IMR-90 (cell line): ENCODE measurements around the gene FAM193A. TPM values are rescaled to one million over a fixed set of nuclear protein-coding genes. Genes with fewer than 3 reads are reported as not detected.

Source experiments
- ATAC-seq: fragments of 200-7000 bp; cut with Tn5 transposase; 2 replicates; pipeline ENCODE4 v1.9.1; 2020; ENCODE audit warnings: low read depth, mild to moderate bottlenecking, moderate library complexity
- BruUV-seq: library from RNA; stranded (reverse); fragments of 400-500 nt; replicated peaks from 2 replicates; lab custom pipeline; 2021; lab: Mats Ljungman, UMichigan
- CTCF ChIA-PET: fragments of 300-600 bp; formaldehyde crosslinking; extraction: SDS; loops from one replicate; lab custom pipeline; 2021; ENCODE audit warnings: antibody characterized with exemption; lab: Yijun Ruan, JAX
- POLR2A ChIA-PET: fragments of 300-600 bp; sonication (Branson Sonifier 250); formaldehyde crosslinking; loops from one replicate; lab custom pipeline; 2022; ENCODE audit warnings: antibody characterized with exemption; ENCODE audit not compliant: unreplicated experiment; lab: Charles Lee
- DNase-seq: peaks from one replicate; pipeline ENCODE4 v3.0.0; 2013
- H2AFZ ChIP-seq: replicated peaks from 2 replicates; pipeline ENCODE3; 2013; ENCODE audit warnings: low read length, mild to moderate bottlenecking; ENCODE audit not compliant: poor library complexity
- H2AK5ac ChIP-seq: 2 replicates; pipeline ENCODE4 v1.6.1; 2013; ENCODE audit warnings: low read depth, low read length, inconsistent platforms
- H2AK9ac ChIP-seq: replicated peaks from 2 replicates; pipeline ENCODE3; 2013; ENCODE audit warnings: mild to moderate bottlenecking, low read depth, low read length, moderate library complexity; ENCODE audit not compliant: poor library complexity
- H2BK120ac ChIP-seq: 2 replicates; pipeline ENCODE4 v1.6.1; 2013; ENCODE audit warnings: low read depth, low read length, inconsistent platforms
- H2BK15ac ChIP-seq: 3 replicates; pipeline ENCODE4 v1.6.1; 2013; ENCODE audit warnings: low read depth, low read length, inconsistent platforms
- H2BK20ac ChIP-seq: 2 replicates; pipeline ENCODE4 v1.6.1; 2013; ENCODE audit warnings: low read depth, mild to moderate bottlenecking, inconsistent platforms, low read length, moderate library complexity
- H2BK5ac ChIP-seq: 2 replicates; pipeline ENCODE4 v1.6.1; 2013; ENCODE audit warnings: mild to moderate bottlenecking, low read depth, low read length, inconsistent platforms; ENCODE audit not compliant: poor library complexity, severe bottlenecking
- H3K14ac ChIP-seq: replicated peaks from 2 replicates; pipeline ENCODE4 v1.6.1; 2013; ENCODE audit warnings: low read depth, low read length, inconsistent platforms
- H3K18ac ChIP-seq: 2 replicates; pipeline ENCODE4 v1.6.1; 2013; ENCODE audit warnings: low read depth, low read length, control low read depth
- H3K23ac ChIP-seq: 2 replicates; pipeline ENCODE4 v1.6.1; 2013; ENCODE audit warnings: low read depth, low read length, inconsistent platforms
- H3K27ac ChIP-seq: 2 replicates; pipeline ENCODE4 v1.5.1; 2013; ENCODE audit warnings: mild to moderate bottlenecking, control low read depth, low read length; ENCODE audit not compliant: insufficient read depth
- H3K27me3 ChIP-seq: 2 replicates; pipeline ENCODE4 v1.6.1; 2013; ENCODE audit warnings: low read length; ENCODE audit not compliant: control insufficient read depth, insufficient read depth
- H3K36me3 ChIP-seq: 2 replicates; pipeline ENCODE4 v1.6.1; 2013; ENCODE audit warnings: low read length, mixed read lengths; ENCODE audit not compliant: control insufficient read depth, insufficient read depth
- H3K4ac ChIP-seq: 2 replicates; pipeline ENCODE4 v1.6.1; 2013; ENCODE audit warnings: low read depth, low read length, inconsistent platforms
- H3K4me1 ChIP-seq: 2 replicates; pipeline ENCODE4 v1.6.1; 2013; ENCODE audit warnings: low read length, mixed read lengths; ENCODE audit not compliant: control insufficient read depth, insufficient read depth
- H3K4me2 ChIP-seq: 2 replicates; pipeline ENCODE4 v1.6.1; 2013; ENCODE audit warnings: low read depth, mild to moderate bottlenecking, control low read depth, low read length, moderate library complexity
- H3K4me3 ChIP-seq: 2 replicates; pipeline ENCODE4 v1.5.1; 2013; ENCODE audit warnings: low read depth, mild to moderate bottlenecking, control low read depth, low read length, moderate library complexity; ENCODE audit not compliant: insufficient read depth
- H3K56ac ChIP-seq: 2 replicates; pipeline ENCODE4 v1.6.1; 2013; ENCODE audit warnings: low read length, inconsistent platforms; ENCODE audit not compliant: insufficient read depth; ENCODE audit errors: extremely low read depth
- H3K79me1 ChIP-seq, 2 experiments: 2 replicates each; pipeline ENCODE4 v1.6.1; 2013; ENCODE audit warnings: low read length in 2 of 2, inconsistent platforms in 1 of 2, low read depth in 1 of 2
- H3K9ac ChIP-seq: 2 replicates; pipeline ENCODE4 v1.6.1; 2013; ENCODE audit warnings: low read depth, low read length, control low read depth
- H3K9me1 ChIP-seq: 2 replicates; pipeline ENCODE4 v1.6.1; 2013; ENCODE audit warnings: low read length, inconsistent platforms; ENCODE audit not compliant: insufficient read depth
- H3K9me3 ChIP-seq: 2 replicates; pipeline ENCODE4 v1.6.1; 2013; ENCODE audit warnings: low read length; ENCODE audit not compliant: control insufficient read depth, insufficient read depth
- H4K20me1 ChIP-seq: 2 replicates; pipeline ENCODE4 v1.6.1; 2013; ENCODE audit warnings: low read length, inconsistent platforms; ENCODE audit not compliant: insufficient read depth
- H4K5ac ChIP-seq: 2 replicates; pipeline ENCODE4 v1.6.1; 2013; ENCODE audit warnings: mild to moderate bottlenecking, low read depth, low read length, control low read depth
- H4K8ac ChIP-seq, 2 experiments: 2 replicates each; pipeline ENCODE4 v1.6.1; 2013; ENCODE audit warnings: low read depth in 2 of 2, low read length in 2 of 2, control low read depth in 1 of 2, inconsistent platforms in 1 of 2
- H4K91ac ChIP-seq: 2 replicates; pipeline ENCODE4 v1.6.1; 2013; ENCODE audit warnings: low read depth, low read length, inconsistent platforms; ENCODE audit not compliant: insufficient read depth
- MAFK ChIP-seq: IDR thresholded peaks from 2 replicates; pipeline ENCODE4 v1.6.1; 2012; ENCODE audit warnings: low read depth, low read length, improper control_type of control experiment
- NFE2L2 ChIP-seq: fragments of 150-350 bp; IDR thresholded peaks from 2 replicates; pipeline ENCODE4 v1.6.1; 2016; ENCODE audit warnings: low read depth, mild to moderate bottlenecking, low read length
- RAD21 ChIP-seq: IDR thresholded peaks from 2 replicates; pipeline ENCODE4 v1.6.1; 2012; ENCODE audit warnings: low read length, improper control_type of control experiment
- WGBS, 2 experiments: methylation state at CpG; one replicate each; pipeline versions ENCODE4 v1.1.5 to v1.1.7; 2013; ENCODE audit warnings: missing lambda C conversion rate in 2 of 2; ENCODE audit not compliant: insufficient read length in 1 of 2; ENCODE audit errors: extremely low coverage in 2 of 2; 5-methylcytosine and 5-hydroxymethylcytosine counted together
- dilution Hi-C: fragments of 300-500 bp; cut with HindIII; formaldehyde crosslinking; loops from one replicate; pipeline ENCODE4 v1.14.3; 2018; ENCODE audit warnings: low sequenced_read_pairs; ENCODE audit not compliant: unreplicated experiment
- in situ Hi-C: fragments of 300-500 bp; cut with MboI; formaldehyde crosslinking; loops from 3 replicates; pipeline ENCODE4 v1.14.3; 2019; ENCODE audit warnings: low sequenced_read_pairs, inconsistent platforms, mixed read lengths
- intact Hi-C: fragments of 100-400 bp; cut with micrococcal nuclease; formaldehyde crosslinking; loops from 2 replicates; pipeline ENCODE4 v1.10.0; 2022
- polyA plus RNA-seq, 3 experiments: library from polyadenylated mRNA; depleted of rRNA; stranded (reverse); fragments of >200 nt; gene quantifications; 2 replicates each; pipeline ENCODE4 v1.2.3, GENCODE V29; 2012; ENCODE audit warnings: low replicate concordance in 1 of 3
- total RNA-seq: library from RNA; depleted of rRNA; stranded (reverse); fragments of >200 nt; gene quantifications from 2 replicates; pipeline ENCODE4 v1.2.3, GENCODE V29; 2012
- TF ChIP-seq, protein P1 (sequence below): conservative IDR thresholded peaks from 2 replicates; pipeline ENCODE4 v1.5.1; 2012; ENCODE audit warnings: mild to moderate bottlenecking, low read depth, low read length, improper control_type of control experiment
- TF ChIP-seq, protein P2 (sequence below): fragments of 150-350 bp; IDR thresholded peaks from 2 replicates; pipeline ENCODE4 v1.6.1; 2017; ENCODE audit warnings: mild to moderate bottlenecking, antibody characterized with exemption, low read length, low read depth
- TF ChIP-seq, protein P3 (sequence below): fragments of 150-350 bp; IDR thresholded peaks from 2 replicates; pipeline ENCODE4 v1.6.1; 2016; ENCODE audit warnings: low read depth, mild to moderate bottlenecking, low read length, moderate library complexity, borderline replicate concordance

FAM193A gene
- total and polyA plus RNA-seq, 2 of the 4 experiments (the other 2 are of a cell fraction): 6.8 to 11.0 TPM

DNA sequence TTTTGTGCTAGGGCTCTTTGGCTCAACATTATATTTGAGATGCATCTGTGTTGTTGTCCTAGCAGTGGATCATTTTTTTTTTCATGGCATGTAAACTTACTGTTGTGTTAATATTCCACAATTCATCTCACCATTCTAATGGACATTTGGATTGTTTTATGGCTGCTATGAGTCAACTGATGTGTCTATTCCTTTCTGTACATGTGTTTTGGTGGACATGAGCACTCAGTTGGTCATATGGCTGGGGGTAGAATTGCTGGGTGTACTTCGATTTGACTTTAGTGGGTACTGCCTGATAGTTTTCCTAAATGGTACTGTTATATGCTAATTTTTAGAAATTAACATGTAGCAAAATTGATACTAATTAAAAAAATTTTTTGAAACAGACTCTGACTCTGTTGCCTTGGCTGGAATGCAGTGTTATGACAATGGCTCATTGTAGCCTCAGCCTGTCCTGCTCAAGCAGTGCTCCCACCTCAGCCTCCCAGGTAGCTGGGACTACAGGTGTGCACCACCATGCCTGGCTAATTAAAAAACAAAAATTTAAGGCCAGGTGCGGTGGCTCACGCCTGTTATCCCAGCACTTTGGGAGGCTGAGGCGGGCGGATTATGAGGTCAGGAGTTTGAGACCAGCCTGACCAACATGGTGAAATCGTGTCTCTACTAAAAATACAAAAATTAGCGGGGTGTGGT, 9.0 kb downstream of the FAM193A start:
- Histone ChIP-seq H3K27ac (no peak overlapping the region), H3K36me3 (peaks cover 2% of the 10 kb centered on the region), H3K4me3 (no peak overlapping the region), H3K14ac (no peak overlapping the region), H3K9me3 (no peaks in the 10 kb centered on the region), H3K27me3 (no peaks in the 10 kb centered on the region), H4K8ac (no peak overlapping the region), H3K4me1 (no peaks in the 10 kb centered on the region), H3K9me1 (peaks cover 4% of the 10 kb centered on the region), H3K4me2 (no peak overlapping the region), H2BK5ac (no peak overlapping the region), H3K23ac (no peak overlapping the region), H4K20me1 (peaks cover 93% of the 10 kb centered on the region), H2BK120ac (no peak overlapping the region), H4K91ac (no peak overlapping the region), H2BK15ac (no peak overlapping the region), H3K79me1 (peaks cover 0 to 42% of the 10 kb centered on the region in 2 experiments; a peak in 2 of 4 replicates), H3K18ac (no peak overlapping the region), H3K9ac (no peak overlapping the region), H2AK5ac (no peak overlapping the region), H2AFZ (no peak overlapping the region), H3K4ac (no peak overlapping the region), H2BK20ac (no peak overlapping the region), H4K5ac (no peak overlapping the region), H2AK9ac (no peak overlapping the region), H3K56ac (no peak overlapping the region)
- intact Hi-C loops (no loop called here), in situ Hi-C loops (no loop called here), dilution Hi-C loops (no loop called here)
- no TSS peak for BruUV-seq
- ATAC-seq: no peak
- DNase-seq: peak; percentile 13
- POLR2A ChIA-PET: no interaction called here
- CTCF ChIA-PET: no interaction called here
- TF ChIP-seq, protein P1, sequence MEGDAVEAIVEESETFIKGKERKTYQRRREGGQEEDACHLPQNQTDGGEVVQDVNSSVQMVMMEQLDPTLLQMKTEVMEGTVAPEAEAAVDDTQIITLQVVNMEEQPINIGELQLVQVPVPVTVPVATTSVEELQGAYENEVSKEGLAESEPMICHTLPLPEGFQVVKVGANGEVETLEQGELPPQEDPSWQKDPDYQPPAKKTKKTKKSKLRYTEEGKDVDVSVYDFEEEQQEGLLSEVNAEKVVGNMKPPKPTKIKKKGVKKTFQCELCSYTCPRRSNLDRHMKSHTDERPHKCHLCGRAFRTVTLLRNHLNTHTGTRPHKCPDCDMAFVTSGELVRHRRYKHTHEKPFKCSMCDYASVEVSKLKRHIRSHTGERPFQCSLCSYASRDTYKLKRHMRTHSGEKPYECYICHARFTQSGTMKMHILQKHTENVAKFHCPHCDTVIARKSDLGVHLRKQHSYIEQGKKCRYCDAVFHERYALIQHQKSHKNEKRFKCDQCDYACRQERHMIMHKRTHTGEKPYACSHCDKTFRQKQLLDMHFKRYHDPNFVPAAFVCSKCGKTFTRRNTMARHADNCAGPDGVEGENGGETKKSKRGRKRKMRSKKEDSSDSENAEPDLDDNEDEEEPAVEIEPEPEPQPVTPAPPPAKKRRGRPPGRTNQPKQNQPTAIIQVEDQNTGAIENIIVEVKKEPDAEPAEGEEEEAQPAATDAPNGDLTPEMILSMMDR: no peak
- TF ChIP-seq RAD21 (no peak), MAFK (no peak), NFE2L2 (no peak)
- TF ChIP-seq, protein P2, sequence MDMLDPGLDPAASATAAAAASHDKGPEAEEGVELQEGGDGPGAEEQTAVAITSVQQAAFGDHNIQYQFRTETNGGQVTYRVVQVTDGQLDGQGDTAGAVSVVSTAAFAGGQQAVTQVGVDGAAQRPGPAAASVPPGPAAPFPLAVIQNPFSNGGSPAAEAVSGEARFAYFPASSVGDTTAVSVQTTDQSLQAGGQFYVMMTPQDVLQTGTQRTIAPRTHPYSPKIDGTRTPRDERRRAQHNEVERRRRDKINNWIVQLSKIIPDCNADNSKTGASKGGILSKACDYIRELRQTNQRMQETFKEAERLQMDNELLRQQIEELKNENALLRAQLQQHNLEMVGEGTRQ: no peak
- TF ChIP-seq, protein P3, sequence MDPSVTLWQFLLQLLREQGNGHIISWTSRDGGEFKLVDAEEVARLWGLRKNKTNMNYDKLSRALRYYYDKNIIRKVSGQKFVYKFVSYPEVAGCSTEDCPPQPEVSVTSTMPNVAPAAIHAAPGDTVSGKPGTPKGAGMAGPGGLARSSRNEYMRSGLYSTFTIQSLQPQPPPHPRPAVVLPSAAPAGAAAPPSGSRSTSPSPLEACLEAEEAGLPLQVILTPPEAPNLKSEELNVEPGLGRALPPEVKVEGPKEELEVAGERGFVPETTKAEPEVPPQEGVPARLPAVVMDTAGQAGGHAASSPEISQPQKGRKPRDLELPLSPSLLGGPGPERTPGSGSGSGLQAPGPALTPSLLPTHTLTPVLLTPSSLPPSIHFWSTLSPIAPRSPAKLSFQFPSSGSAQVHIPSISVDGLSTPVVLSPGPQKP: no peak
- WGBS, 2 experiments: 100% methylated on average over 4 of the region's 7 CpGs; no CpG with 5 or more reads in 1 of the 2 experiments
